Lower leg skin (tissue), 3 donors: ENCODE results near the gene SHC3.

Experiments used
- POLR2A ChIP-seq, 2 donors: fragments of 450-650 bp; IDR thresholded peaks; one replicate each; pipeline ENCODE4 v1.6.1; 2016 to 2017; ENCODE audit warnings: antibody characterized with exemption in 2 of 2, mild to moderate bottlenecking in 1 of 2, moderate library complexity in 1 of 2
- TF ChIP-seq, protein P1 (sequence below), 3 donors: fragments of 450-650 bp; IDR thresholded peaks; one replicate each; pipeline ENCODE4 v1.5.1; 2016; ENCODE audit warnings: antibody characterized with exemption in 3 of 3, mild to moderate bottlenecking in 3 of 3, moderate library complexity in 2 of 3

DNA sequence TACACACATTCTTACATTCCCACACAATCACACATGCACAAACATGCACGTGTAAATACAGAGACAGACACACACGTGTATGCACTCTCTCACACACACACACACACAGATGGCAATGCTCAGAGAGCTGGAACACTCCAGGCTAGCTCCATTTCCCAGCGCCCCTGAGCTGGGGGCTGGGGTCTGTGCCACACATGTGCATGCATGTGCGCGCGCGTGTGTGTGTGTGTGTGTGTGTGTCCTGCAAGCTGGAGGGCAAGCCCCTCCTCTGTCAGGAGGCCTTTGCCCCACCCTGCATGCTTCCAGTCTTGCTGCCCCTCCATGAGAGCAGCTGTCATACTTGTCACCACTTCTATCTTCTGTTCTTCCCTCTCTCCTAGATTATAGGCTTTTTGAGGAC is 204.0 kb downstream of the SHC3 start:
- TF ChIP-seq, protein P1, sequence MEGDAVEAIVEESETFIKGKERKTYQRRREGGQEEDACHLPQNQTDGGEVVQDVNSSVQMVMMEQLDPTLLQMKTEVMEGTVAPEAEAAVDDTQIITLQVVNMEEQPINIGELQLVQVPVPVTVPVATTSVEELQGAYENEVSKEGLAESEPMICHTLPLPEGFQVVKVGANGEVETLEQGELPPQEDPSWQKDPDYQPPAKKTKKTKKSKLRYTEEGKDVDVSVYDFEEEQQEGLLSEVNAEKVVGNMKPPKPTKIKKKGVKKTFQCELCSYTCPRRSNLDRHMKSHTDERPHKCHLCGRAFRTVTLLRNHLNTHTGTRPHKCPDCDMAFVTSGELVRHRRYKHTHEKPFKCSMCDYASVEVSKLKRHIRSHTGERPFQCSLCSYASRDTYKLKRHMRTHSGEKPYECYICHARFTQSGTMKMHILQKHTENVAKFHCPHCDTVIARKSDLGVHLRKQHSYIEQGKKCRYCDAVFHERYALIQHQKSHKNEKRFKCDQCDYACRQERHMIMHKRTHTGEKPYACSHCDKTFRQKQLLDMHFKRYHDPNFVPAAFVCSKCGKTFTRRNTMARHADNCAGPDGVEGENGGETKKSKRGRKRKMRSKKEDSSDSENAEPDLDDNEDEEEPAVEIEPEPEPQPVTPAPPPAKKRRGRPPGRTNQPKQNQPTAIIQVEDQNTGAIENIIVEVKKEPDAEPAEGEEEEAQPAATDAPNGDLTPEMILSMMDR (IDR thresholded peaks at IDR 0.05): no peak
- no peak for TF ChIP-seq POLR2A (IDR thresholded peaks at IDR 0.05)
